ENCODE results near the gene CASP9.
"Not testable (repeated sequence)": the region's sequence is repeated elsewhere in the genome, so short reads cannot be mapped to it uniquely, and the experiment has no call there.

Gene CASP9

GRCh38 chr1:15469361-15469760 lies 54.7 kb downstream of the CASP9 start:
- no peak for DNase-seq (ENCODE audit: low spot score)

DNA sequence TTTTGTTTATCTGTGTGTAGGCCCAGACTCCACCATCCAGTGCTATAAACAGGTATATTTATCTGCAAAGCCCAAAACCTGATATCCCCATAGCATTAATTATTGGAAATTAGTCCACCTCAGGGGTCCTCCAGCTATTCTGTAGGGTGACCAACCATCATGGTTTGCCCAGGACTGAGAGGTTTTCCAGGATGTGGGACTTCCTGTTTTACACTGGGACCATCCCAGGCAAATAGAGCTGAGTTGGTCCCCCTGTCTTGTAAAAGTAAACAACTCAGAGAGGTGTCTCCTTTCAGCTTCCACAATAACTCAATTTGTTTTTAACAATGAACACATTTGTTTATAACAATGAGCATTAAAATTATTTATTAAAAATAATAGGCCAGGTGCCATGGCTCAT lies 55.9 kb downstream of the CASP9 start:
- DNase-seq (ENCODE audit: low spot score), result no peak

- DNase-seq (ENCODE audit: low spot score), result not testable (repeated sequence)
Observed at GRCh38 chr1:15466955-15467625, 56.9 kb downstream of the CASP9 start.

GRCh38 chr1:15465674-15466073 lies 58.3 kb downstream of the CASP9 start:
- no peak for DNase-seq (ENCODE audit: low spot score)

DNA sequence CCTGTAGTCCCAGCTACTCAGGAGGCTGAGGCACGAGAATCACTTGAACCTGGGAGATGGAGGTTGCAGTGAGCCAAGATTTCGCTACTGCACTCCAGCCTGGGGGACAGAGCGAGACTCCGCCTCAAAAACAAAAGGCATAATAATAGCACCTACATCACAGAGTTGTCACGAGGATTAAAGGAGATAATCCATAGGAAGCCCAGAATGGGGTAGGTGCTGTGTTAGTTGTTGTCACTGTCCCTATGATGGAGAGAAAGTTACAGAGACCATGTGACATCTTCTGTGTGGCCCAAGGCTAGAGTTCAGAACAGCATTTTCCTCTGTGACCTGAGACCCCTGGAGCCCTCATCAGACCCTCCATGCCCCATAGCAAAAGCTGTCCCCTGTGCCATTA lies 60.1 kb downstream of the CASP9 start:
- not testable (repeated sequence) for DNase-seq (ENCODE audit: low spot score)

DNA sequence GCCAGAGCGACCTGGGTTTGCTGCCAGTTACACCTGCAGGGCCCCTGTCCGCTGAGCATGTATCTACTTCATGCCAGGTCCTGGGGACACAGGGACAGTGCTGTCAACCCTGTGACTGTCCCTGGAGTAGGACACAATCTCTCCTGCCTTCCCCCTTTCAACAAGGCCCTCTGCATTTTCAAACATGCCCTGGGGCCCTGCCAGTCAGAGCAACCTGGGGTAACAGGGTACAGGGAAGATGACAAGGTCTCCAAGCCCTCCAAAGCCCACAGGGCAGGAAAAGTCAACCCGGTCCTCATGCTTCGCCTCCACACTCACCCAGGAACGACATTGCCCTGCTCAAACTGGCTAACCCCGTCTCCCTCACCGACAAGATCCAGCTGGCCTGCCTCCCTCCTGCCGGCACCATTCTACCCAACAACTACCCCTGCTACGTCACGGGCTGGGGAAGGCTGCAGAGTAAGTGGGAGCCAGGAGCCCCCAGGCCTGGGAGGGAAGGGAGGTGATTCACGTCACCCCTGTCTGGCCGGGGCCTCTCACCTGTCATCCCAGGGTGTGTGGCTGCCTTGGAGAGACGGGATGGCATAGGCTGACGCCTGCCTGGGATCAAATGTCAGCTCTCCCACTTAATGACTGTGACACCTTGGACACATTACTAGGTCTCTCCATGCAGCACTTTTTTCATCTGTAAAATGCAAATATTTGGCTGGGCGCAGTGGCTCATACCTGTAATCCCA lies 60.8 kb downstream of the CASP9 start:
- DNase-seq (ENCODE audit: low spot score), result not testable (repeated sequence)

DNA sequence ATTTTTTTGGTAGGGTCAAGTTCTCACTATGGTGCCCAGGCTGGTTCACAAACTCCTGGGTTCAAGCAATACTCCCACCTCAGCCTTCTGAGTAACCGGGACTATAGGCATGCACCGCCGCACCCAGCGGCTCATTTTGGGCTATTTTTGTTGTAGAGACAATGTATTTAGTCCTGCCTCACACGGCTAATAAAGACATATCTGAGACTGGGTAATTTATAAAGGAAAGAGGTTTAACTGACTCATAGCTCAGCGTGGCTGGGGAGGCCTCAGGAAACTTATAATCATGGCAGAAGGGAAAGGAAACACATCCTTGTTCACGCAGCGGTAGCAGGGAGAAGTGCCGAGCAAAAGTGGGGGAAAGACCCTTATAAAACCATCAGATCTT lies 63.3 kb downstream of the CASP9 start:
- peak; percentile 48 for DNase-seq (ENCODE audit: low spot score)

- peak; percentile 24 for DNase-seq (ENCODE audit: low spot score)
Observed at GRCh38 chr1:15459771-15460707, 64.0 kb downstream of the CASP9 start.

DNA sequence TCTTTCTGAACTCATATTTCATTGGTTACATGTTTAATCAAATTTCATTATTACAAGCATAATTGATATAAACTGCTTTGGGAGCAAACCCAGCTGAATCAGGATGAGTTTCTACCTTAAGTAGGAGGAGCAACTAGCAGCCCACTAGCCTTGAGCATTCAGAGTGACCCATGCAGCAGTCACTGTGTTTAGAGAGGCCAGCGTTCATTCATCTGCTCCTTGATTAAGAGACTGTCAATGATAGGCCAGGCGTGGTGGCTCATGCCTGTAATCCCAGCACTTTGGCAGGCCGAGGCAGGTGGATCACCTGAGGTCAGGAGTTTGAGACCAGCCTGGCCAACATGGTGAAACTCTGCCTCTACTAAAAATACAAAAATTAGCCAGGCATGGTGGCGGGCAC lies 65.6 kb downstream of the CASP9 start:
- DNase-seq (ENCODE audit: low spot score), result not testable (repeated sequence)

DNA sequence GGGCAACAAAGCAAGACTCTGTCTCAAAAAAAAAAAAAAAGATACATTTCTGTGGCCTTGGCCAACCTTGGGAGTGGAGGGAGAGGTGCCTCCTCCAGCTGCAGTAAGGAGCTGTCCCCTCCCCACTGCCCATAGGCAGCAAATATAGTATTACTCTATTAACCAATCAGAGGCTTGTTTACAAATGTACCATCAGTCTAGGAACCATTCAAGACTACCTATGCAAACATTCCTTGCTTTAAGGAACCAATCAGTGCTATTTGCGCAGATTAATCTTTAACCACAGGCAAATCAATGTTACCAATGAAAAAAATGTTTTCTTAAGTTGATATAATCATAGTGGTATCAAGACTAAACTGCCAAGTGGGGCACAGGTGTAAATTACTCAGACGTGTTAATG lies 66.4 kb downstream of the CASP9 start:
- DNase-seq (ENCODE audit: low spot score), result no peak

GRCh38 chr1:15456313-15456954 lies 67.6 kb downstream of the CASP9 start, which contains the start of gene CELA2A:
TSS of gene CELA2A (plus strand) at chr1:15456732. CDS start at chr1:15456754, 22 bp downstream.
- DNase-seq (ENCODE audit: low spot score), result no peak

GRCh38 chr1:15455522-15455921 lies 68.5 kb downstream of the CASP9 start:
- DNase-seq (ENCODE audit: low spot score), result no peak

DNA sequence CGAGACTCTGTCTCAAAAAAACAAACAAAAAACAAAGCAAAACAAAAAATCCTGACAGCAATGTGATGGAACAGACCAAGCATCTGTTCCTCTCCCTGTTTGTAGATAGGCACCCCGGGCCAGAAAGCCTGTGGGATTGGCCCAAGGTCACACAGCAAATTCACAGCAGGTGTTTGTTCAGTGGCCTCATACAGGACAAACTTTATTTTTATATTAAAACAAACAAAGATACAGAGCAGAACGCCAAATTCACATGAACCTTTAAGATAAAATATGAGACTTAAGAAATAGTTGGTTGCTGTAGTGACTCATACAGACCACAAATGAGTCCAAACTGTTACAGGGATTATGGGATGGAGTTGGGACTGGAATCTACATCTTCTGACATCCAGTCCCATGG lies 69.8 kb downstream of the CASP9 start:
- DNase-seq (ENCODE audit: low spot score), result no peak

GRCh38 chr1:15453734-15454133 lies 70.3 kb downstream of the CASP9 start:
- no peak for DNase-seq (ENCODE audit: low spot score)

GRCh38 chr1:15452866-15453571 lies 71.0 kb downstream of the CASP9 start:
- DNase-seq (ENCODE audit: low spot score), result no peak

DNA sequence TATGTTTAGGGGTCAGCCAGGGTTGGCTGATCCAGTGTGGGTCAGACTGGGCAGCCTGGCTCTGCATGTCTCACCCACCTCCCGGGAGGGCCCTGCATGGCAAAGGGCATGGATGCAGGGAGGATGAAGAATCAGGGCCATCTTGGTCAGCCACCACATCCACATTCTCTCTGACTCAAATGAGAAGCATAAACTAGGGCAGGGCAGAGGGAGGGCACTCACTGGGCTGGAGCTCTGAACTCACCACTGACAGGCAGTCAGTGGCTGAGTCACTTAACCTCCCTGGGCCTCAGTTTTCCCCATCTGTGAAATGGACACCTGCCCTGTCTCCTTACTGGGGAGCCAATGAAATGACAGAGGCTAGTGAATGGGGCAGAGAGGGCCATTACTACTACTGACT lies 71.8 kb downstream of the CASP9 start:
- peak; percentile 28 for DNase-seq (ENCODE audit: low spot score)

DNA sequence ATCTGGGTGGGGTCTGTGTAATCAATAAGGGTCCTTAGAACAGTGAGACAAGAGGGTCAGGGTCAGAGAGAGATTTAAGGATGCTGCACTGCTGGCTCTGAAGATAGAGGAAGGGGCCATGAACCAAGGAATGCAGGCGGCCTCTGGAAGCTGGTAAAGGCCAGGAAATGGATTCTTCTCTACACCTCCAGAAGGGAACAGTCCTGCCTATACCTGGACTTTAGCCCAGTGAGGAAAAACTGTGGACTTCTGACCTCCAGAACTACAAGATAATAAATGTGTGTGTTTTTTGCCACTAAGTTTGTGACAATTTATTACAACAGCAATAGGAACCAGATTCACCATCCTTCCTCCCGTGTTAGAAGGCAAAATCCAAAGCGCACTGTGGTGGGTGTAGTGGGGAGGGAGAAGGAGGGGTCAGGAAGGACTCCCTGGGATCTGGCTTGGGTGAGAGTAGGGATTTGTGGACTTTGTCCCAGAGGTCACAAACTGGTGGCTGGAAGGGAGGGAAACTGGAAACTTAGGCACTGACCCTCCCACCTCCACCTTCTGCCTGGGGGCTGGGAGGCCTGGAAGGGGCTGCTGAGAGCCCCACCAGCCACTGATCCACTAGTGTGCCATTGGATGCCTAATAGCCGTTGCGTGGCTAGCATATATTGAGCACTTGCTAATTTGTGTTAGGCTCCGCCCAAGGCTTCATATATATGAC lies 72.8 kb downstream of the CASP9 start:
- DNase-seq (ENCODE audit: low spot score), result no peak

DNA sequence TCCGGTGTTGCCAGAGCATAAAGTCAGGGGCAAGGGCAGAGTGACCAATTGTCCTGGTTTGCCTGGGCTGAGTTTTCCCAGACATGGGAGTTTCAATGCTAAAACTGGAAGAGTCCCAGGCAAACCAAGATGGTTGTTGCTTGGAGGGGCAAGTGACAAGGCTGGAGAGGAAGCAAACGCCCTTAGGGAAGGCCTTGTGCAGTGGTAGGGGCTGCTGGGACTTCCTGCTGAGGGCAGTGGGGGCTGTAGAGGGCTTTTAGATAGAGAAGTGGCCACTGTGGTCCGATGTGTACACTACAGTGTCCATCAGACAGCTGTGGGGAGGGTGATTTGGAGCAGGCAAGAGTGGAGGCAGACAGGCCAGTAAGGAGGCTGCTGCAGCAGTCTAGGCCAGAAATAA lies 74.4 kb downstream of the CASP9 start:
- no peak for DNase-seq (ENCODE audit: low spot score)

GRCh38 chr1:15448877-15449462 lies 75.0 kb downstream of the CASP9 start:
- DNase-seq (ENCODE audit: low spot score), result no peak

GRCh38 chr1:15446212-15446611 lies 77.8 kb downstream of the CASP9 start:
- DNase-seq (ENCODE audit: low spot score), result no peak

Data from kidney tubule cell (primary cell).